GM12878 (cell line): ENCODE measurements around the gene ADGRF1. TPM values are rescaled to one million over a fixed set of nuclear protein-coding genes. Genes with fewer than 3 reads are reported as not detected.

Experiments used
- ATAC-seq: fragments of 200-7000 bp; cut with Tn5 transposase; 3 replicates; pipeline ENCODE4 v1.9.1; 2020; ENCODE audit warnings: mild to moderate bottlenecking, moderate library complexity
- BruUV-seq: library from RNA; stranded (reverse); fragments of 400-500 nt; replicated peaks from 2 replicates; lab custom pipeline; 2021; lab: Mats Ljungman, UMichigan
- CTCF ChIA-PET: fragments of 300-600 bp; sonication (Branson Sonifier 250); formaldehyde crosslinking; extraction: SDS; loops from one replicate; lab custom pipeline; 2021; ENCODE audit warnings: inconsistent platforms; lab: Yijun Ruan, JAX
- POLR2A ChIA-PET: fragments of 350-600 bp; formaldehyde crosslinking; extraction: SDS; loops from one replicate; lab custom pipeline; 2021; ENCODE audit warnings: inconsistent platforms; lab: Charles Lee
- RAD21 ChIA-PET: fragments of 300-600 bp; sonication (Branson Sonifier 250); formaldehyde crosslinking; loops from one replicate; lab custom pipeline; 2023; ENCODE audit warnings: antibody characterized with exemption; ENCODE audit not compliant: unreplicated experiment; lab: Charles Lee
- SMC1A ChIA-PET: fragments of 300-600 bp; sonication (Branson Sonifier 250); formaldehyde crosslinking; loops from one replicate; lab custom pipeline; 2023; ENCODE audit not compliant: unreplicated experiment, uncharacterized antibody; lab: Charles Lee
- DNase-seq: peaks from one replicate; pipeline ENCODE4 v3.0.0-alpha.2; 2011; ENCODE audit warnings: low read depth, low spot score
- FAIRE-seq: peaks from 3 replicates; lab custom pipeline; 2011; peaks lifted over from hg19 to GRCh38; lab: Jason Lieb, UNC
- H2AFZ ChIP-seq: 2 replicates; pipeline ENCODE4 v1.6.0; 2011; ENCODE audit warnings: low read depth, low read length, control low read depth; ENCODE audit not compliant: control insufficient read depth
- H3K27ac ChIP-seq: 2 replicates; pipeline ENCODE4 v1.5.1; 2011; ENCODE audit warnings: control low read depth; ENCODE audit not compliant: control insufficient read depth, insufficient read depth
- H3K27me3 ChIP-seq, 2 experiments: replicated peaks in 1 of 2; 2 replicates each; pipeline versions ENCODE4 v1.6.0 to v1.6.1; 2011; ENCODE audit warnings: low read length in 1 of 2; ENCODE audit not compliant: control insufficient read depth in 2 of 2, insufficient read depth in 2 of 2
- H3K36me3 ChIP-seq, 2 experiments: 2 replicates each; pipeline ENCODE4 v1.5.1; 2011; ENCODE audit warnings: low read length in 1 of 2; ENCODE audit not compliant: control insufficient read depth in 2 of 2, insufficient read depth in 2 of 2
- H3K4me1 ChIP-seq: 2 replicates; pipeline ENCODE4 v1.6.1; 2011; ENCODE audit warnings: mild to moderate bottlenecking, low read length, moderate library complexity, mixed read lengths; ENCODE audit not compliant: control insufficient read depth, insufficient read depth
- H3K4me2 ChIP-seq: 2 replicates; pipeline ENCODE4 v1.6.0; 2011; ENCODE audit warnings: control low read depth; ENCODE audit not compliant: control insufficient read depth, insufficient read depth
- H3K4me3 ChIP-seq: fragments of 200-600 bp; sonication (generic); 2 replicates; pipeline ENCODE4 v1.5.1; 2016
- H3K79me2 ChIP-seq: 2 replicates; pipeline ENCODE4 v1.6.0; 2011; ENCODE audit warnings: low read length; ENCODE audit not compliant: control insufficient read depth, insufficient read depth
- H3K9ac ChIP-seq: 2 replicates; pipeline ENCODE4 v1.8.0; 2011; ENCODE audit warnings: low read length, control low read depth, mixed read lengths; ENCODE audit not compliant: control insufficient read depth, insufficient read depth
- H3K9me3 ChIP-seq: replicated peaks from 3 replicates; pipeline ENCODE4 v1.5.1; 2011; ENCODE audit warnings: mild to moderate bottlenecking, low read length; ENCODE audit not compliant: control insufficient read depth, insufficient read depth
- H4K20me1 ChIP-seq: 2 replicates; pipeline ENCODE4 v1.6.0; 2011; ENCODE audit not compliant: control insufficient read depth, insufficient read depth
- BACH1 ChIP-seq: fragments of 450-650 bp; IDR thresholded peaks from 2 replicates; pipeline ENCODE4 v1.6.1; 2017; ENCODE audit warnings: mild to moderate bottlenecking, borderline replicate concordance
- BCLAF1 ChIP-seq: fragments of 450-650 bp; IDR thresholded peaks from 2 replicates; pipeline ENCODE4 v1.6.1; 2017; ENCODE audit warnings: antibody characterized with exemption, mild to moderate bottlenecking, moderate library complexity
- CEBPB ChIP-seq, 2 experiments: fragments of 150-350 bp in 1 of 2; IDR thresholded peaks; 2 replicates each; pipeline ENCODE4 v1.6.1; 2012 to 2014; ENCODE audit warnings: low read depth in 2 of 2, low read length in 2 of 2, borderline replicate concordance in 1 of 2, inconsistent platforms in 1 of 2
- CHD4 ChIP-seq: fragments of 200-600 bp; sonication (generic); IDR thresholded peaks from 2 replicates; pipeline ENCODE4 v1.6.1; 2016; ENCODE audit warnings: mild to moderate bottlenecking
- CREM ChIP-seq: IDR thresholded peaks from 2 replicates; pipeline ENCODE4 v1.6.1; 2014; ENCODE audit warnings: antibody characterized with exemption, low read depth
- DPF2 ChIP-seq: fragments of 450-650 bp; IDR thresholded peaks from 2 replicates; pipeline ENCODE4 v1.6.1; 2017; ENCODE audit warnings: mild to moderate bottlenecking
- GABPA ChIP-seq: IDR thresholded peaks from 2 replicates; pipeline ENCODE4 v1.6.1; 2014; ENCODE audit warnings: antibody characterized with exemption, low read depth, mild to moderate bottlenecking, inconsistent platforms
- JUND ChIP-seq: IDR thresholded peaks from 2 replicates; pipeline ENCODE4 v1.6.1; 2012; ENCODE audit warnings: low read depth, mild to moderate bottlenecking, low read length, improper control_type of control experiment, moderate library complexity
- KLF5 ChIP-seq: fragments of 450-650 bp; IDR thresholded peaks from 2 replicates; pipeline ENCODE4 v1.6.1; 2014; ENCODE audit warnings: mild to moderate bottlenecking; ENCODE audit not compliant: partially characterized antibody
- NR2C1 ChIP-seq: fragments of 450-650 bp; IDR thresholded peaks from 2 replicates; pipeline ENCODE4 v1.6.1; 2017; ENCODE audit warnings: antibody characterized with exemption, mild to moderate bottlenecking, moderate library complexity
- RB1 ChIP-seq: fragments of 450-650 bp; formaldehyde crosslinking; IDR thresholded peaks from 2 replicates; pipeline ENCODE4 v1.6.1; 2017; ENCODE audit warnings: mild to moderate bottlenecking, borderline replicate concordance
- SMAD5 ChIP-seq: IDR thresholded peaks from 2 replicates; pipeline ENCODE4 v1.6.1; 2016; ENCODE audit warnings: antibody characterized with exemption, low read depth
- SUPT20H ChIP-seq: IDR thresholded peaks from 2 replicates; pipeline ENCODE4 v1.6.1; 2011; ENCODE audit warnings: low read depth, mild to moderate bottlenecking, low read length, moderate library complexity, borderline replicate concordance; ENCODE audit not compliant: control insufficient read depth
- WGBS: methylation state at CpG from one replicate; pipeline ENCODE4 v1.1.6; 2016; ENCODE audit warnings: low lambda C conversion rate; ENCODE audit not compliant: insufficient replicate concordance, insufficient coverage; ENCODE audit errors: missing lambda C conversion rate; 5-methylcytosine and 5-hydroxymethylcytosine counted together
- in situ Hi-C: fragments of 300-500 bp; cut with MboI; formaldehyde crosslinking; loops from 9 replicates; pipeline ENCODE4 v1.14.3; 2018; ENCODE audit warnings: mixed read lengths
- intact Hi-C: fragments of 100-400 bp; cut with micrococcal nuclease; formaldehyde crosslinking; loops from one replicate; pipeline ENCODE4 v1.14.2; 2022; ENCODE audit not compliant: unreplicated experiment
- polyA plus RNA-seq, 11 experiments: library from polyadenylated mRNA; depleted of rRNA in 4 of 11; unstranded in 6 of 11; stranded (reverse) in 5 of 11; fragments of >200 nt; fragmentation: Nextera tagmentation in 4 of 11; fragmentation: Illumina TruSeq in 1 of 11; extraction: Ambion mirVana in 4 of 11; extraction: Trizol in 1 of 11; gene quantifications; 1 replicate in 1 of 11; 2 replicates in 10 of 11; pipeline versions ENCODE4 v1.2.1 to v1.2.3, GENCODE V29; 2011 to 2016; ENCODE audit warnings: inconsistent platforms in 2 of 11, missing spikeins in 2 of 11, low read depth in 1 of 11
- total RNA-seq, 4 experiments: library from RNA; depleted of rRNA in 3 of 4; stranded (reverse); fragments of >200 nt in 3 of 4; fragmentation: Illumina TruSeq in 1 of 4; extraction: Trizol in 1 of 4; gene quantifications; 2 replicates each; pipeline versions ENCODE4 v1.2.1 to v1.2.3, GENCODE V29; 2013 to 2021

ADGRF1 gene
- total and polyA plus RNA-seq, 10 of the 15 experiments (the other 5 are each of a cell fraction or from before 2014, with no cell fraction given), result 0.05 TPM; not detected in 9

GRCh38 chr6:46972531-46972930 is 69.6 kb downstream of the ADGRF1 start:
- WGBS, result 0% methylated on average over 1 of the region's 1 CpG
- Histone ChIP-seq H3K79me2 (no peaks in the 10 kb centered on the region), H3K27me3 (no peaks in the 10 kb centered on the region), H3K9ac (no peak overlapping the region), H4K20me1 (no peaks in the 10 kb centered on the region), H3K4me1 (no peaks in the 10 kb centered on the region), H3K4me2 (no peak overlapping the region), H3K9me3 (no peaks in the 10 kb centered on the region), H3K4me3 (no peak overlapping the region), H3K36me3 (no peaks in the 10 kb centered on the region), H3K27ac (no peak overlapping the region), H2AFZ (no peak overlapping the region)
- no peak for ATAC-seq
- CTCF ChIA-PET, result no interaction called here
- RAD21 ChIA-PET, result no interaction called here
- no peak for FAIRE-seq
- POLR2A ChIA-PET, result no interaction called here
- DNase-seq, result no peak
- intact Hi-C loops, result no loop called here
- TF ChIP-seq SUPT20H (no peak), KLF5 (no peak), SMAD5 (no peak), CREM (no peak), NR2C1 (no peak), JUND (no peak), GABPA (no peak), DPF2 (no peak), BACH1 (no peak), BCLAF1 (no peak), CEBPB (IDR thresholded peaks at IDR 0.05; ENCODE audit: borderline replicate concordance in 1 of 2, low read depth in 2 of 2, low read length in 2 of 2) (no peak), CHD4 (no peak), RB1 (no peak)
- SMC1A ChIA-PET, result interaction anchor here (0.6 kb wide), 1 partner anchor 1465 kb away, joined by 3 read pairs; no protein-coding TSS in a partner anchor
- in situ Hi-C loops, result no loop called here
- no TSS peak for BruUV-seq
